HG02884 (cell line): ENCODE data around the gene TTC28.
"Not testable (repeated sequence)": the region's sequence is repeated elsewhere in the genome, so short reads cannot be mapped to it uniquely, and the experiment has no call there.

ENCODE experiments used
- ATAC-seq: cut with Tn5 transposase; IDR thresholded peaks from one replicate; pipeline ENCODE4 v1.9.1; 2021; ENCODE audit warnings: mild to moderate bottlenecking, moderate library complexity; ENCODE audit not compliant: unreplicated experiment

The TTC28 gene

DNA sequence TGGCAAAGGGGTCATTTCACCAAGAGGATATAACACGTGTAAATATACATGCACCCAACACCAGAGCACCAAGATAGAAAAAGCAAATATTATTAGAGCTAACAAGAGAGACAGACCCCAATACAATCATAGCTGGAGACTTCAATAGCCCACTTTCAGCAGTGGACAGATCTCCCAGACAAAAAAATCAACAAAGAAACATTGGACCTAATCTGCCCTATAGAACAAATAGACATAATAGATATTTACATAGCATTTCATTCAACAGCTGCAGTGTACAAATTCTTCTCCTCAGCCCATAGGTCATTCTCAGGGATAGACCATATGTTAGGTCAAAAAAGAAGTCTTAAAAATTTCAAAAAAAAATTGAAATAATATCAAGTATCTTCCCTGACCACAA lies 312.8 kb downstream of the TTC28 start:
- no peak for ATAC-seq

DNA sequence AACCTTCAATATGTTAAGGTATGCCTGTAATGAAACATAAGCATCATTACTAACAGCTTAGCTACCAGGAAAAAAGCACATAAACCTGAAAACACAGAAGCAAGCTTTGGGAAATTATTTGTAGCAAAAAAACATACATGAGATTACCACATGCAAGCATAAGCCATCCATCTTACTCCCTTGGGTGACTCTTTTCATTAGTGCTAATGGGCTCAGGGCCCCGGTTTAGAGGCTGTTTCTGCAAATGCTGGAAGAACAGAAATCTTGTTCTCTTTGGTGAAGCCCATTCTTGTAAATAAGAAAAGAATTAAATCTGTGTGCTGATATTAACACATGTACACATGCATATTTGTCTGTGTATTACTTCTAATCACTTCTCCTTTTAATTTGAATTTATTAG lies 314.3 kb downstream of the TTC28 start:
- no peak for ATAC-seq

DNA sequence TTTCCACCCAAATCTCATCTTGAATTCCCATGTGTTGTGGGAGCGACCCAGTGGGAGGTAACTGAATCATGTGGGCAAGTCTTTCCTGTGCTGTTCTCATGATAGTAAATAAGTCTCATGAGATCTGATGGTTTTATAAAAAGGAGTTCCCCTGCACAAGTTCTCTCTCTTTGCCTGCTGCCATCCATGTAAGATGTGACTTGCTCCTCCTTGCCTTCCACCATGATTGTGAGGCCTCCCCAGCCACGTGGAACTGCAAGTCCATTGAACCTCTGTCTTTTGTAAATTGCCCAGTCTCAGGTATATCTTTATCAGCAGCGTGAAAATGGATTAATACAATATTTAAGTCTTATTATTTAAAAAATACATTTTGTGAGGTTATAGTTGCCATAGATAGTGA lies 315.5 kb downstream of the TTC28 start:
- ATAC-seq: not testable (repeated sequence)

DNA sequence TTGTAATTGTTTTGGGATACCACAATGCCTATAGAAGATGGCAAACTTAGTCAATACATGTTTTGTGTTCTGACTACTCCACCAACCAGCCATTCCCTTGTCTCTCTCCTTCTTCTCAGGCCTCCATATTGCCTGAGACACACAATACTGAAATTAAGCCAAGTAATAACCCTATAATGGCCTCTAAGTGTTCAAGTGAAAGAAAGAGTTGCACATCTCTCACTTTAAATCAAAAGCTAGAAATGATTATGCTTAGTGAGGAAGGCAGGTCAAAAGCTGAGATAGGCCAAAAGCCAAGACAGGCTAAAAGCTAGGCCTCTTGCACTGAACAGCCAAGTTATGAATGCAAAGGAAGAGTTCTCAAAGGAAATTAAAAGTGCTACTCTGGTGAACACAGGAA lies 318.7 kb downstream of the TTC28 start:
- ATAC-seq: no peak

- no peak for ATAC-seq
Measured at GRCh38 chr22:28358312-28358711, 321.3 kb downstream of the TTC28 start.

DNA sequence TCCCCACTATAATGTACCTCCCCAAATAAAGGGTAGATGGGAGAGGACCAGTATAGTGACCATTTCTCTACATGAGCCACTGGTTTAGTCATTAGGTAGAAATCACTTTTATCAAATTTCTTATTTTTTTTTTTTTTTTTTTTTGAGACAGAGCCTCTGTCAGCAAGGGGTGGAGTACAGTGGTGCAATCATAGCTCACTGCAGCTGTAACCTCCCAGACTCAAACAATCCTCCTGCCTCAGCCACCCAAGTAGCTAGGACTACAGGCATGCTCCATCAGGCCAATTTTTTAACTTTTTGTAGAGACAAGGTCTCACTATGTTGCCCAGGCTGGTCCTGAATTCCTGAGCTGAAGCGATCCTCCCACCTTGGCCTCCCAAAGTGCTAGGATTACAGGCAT lies 322.4 kb downstream of the TTC28 start:
- ATAC-seq: no peak

GRCh38 chr22:28351476-28351875 lies 328.2 kb downstream of the TTC28 start:
- no peak for ATAC-seq

DNA sequence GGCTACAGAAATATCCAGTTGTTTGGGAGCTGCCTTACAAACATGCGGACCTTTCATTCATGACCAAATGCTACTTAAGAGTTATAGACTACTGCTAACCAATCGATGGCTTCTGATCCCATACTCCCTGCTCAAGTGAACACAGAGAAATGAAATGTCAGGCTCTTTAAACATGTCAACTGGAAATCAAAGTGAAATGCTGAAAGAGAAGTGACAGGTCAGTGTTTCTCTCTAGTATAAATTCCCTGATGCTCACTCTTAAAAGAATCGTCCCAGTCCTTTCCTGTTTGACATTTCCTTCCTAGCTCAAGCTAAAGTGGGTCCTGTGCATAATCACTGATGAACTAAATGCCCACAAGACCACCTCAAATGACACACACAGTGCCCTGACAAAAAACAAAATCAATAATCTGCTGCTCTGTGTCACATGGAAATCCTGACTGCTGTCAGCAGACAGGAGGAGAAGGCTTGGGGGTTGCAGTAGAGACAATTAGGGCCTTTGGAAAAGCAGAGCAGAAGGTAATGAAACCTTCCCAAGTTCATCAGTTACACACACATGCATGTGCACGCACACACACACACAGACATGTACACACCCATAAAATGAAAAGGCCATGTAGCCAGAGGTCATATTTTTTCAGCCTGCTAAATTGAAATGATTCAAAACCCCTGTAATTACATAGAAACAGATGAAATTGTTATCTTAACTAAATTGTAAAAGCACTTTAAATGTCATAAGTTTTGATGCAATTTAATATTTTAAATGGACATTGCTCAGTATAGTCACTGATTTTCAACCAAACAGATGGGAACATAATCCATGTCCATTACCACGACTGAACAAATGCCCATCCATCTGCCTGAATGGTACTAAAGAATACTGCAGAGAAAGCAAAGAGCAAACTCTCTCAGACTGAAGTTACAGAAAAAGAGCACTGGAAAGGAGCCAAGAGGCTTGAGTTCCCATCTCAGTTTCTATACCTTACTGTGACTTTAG lies 330.7 kb downstream of the TTC28 start:
- ATAC-seq: no peak

- ATAC-seq: no peak
Measured at GRCh38 chr22:28346308-28346707, 333.3 kb downstream of the TTC28 start.

DNA sequence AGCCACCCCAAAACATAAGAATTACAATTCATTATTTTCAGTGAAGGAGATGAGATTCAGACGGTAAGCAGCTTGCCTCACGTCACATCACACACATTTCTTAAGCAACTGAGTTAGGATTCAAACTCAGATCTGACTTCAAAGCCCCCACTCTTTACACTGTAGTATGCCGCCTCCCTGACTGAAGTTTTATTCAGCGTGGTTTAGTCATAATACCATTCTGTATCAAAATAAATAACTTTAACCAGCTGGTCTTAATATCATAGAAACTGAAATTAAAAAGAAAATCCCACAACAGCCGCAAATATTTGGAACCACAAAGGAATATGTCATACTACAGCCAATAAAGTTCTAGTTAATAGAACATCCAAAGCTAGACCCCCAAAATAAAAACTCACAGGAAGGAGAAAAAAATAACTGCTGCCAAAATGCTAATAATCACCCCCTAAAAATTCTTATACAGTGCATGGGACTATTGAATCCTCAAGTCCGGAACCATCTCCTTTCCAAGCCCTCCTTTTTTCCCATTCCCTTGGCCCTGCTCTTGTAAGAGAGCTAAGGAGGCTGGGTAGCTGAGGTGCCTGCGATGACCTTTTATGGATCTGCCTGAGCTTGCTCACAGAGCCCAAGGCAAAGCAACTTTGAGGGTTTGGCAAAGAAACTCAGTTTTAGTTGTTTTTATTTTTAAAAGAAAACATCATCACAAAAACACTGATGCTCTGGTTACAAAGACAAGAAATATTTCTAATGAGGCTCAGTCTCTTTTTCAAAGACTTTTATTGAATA lies 334.5 kb downstream of the TTC28 start:
- ATAC-seq: no peak

DNA sequence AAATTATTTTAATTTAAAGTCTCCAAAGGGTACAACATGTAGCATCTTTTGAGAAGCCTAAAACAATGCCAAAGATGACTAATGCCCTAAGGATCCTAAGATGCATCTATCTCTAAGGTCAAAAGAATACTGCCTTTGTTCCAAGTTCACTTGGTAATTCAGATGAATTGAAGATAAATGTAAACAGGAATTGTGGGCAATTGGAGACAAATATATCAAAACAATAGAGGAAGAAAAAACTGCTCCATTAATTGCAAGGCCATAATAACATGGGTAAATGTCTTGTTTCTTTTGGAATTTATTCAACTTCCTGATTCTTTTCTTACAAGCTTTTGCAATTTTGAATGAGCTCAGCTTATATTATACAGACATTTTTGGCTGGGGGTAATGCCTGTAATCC lies 338.6 kb downstream of the TTC28 start:
- ATAC-seq: no peak

DNA sequence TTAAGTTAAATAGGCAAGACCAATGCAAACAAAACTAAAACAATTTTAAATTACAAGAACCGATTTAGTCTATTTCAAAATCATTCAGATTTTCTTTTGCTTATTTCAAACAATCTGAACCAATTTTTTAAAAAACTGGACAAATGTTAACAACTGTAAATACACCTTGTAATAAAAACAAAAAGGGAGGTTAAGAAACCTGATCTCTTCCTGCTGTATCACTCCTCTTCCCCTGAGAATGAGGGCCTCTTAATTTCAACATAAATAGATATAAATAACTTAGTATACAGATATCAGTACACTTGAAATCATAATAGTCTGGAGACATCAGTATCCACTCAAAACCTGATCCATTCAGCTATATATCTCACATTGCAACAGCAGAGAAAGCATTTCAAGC lies 346.6 kb downstream of the TTC28 start:
- no peak for ATAC-seq

DNA sequence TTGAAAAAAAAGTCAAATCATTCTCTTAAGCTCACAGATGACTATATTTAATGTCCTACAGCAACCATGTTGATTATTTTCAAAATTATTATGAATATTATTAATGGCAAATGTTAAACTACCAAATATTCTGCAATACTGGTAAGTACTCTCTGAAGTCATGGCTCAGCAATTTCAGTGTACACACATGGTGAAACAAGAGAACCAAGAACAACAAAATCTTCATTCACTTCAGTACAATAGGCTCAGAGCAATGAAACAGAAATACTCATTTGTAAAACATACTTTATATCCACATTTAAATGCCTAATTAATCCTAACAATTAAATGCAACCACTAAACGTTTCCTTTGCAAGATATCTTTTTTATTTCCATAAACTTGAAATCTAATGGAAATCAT lies 347.2 kb downstream of the TTC28 start:
- no peak for ATAC-seq

GRCh38 chr22:28331695-28332094 lies 347.9 kb downstream of the TTC28 start:
- no peak for ATAC-seq

- no peak for ATAC-seq
Measured at GRCh38 chr22:28329186-28330073, 350.2 kb downstream of the TTC28 start.

DNA sequence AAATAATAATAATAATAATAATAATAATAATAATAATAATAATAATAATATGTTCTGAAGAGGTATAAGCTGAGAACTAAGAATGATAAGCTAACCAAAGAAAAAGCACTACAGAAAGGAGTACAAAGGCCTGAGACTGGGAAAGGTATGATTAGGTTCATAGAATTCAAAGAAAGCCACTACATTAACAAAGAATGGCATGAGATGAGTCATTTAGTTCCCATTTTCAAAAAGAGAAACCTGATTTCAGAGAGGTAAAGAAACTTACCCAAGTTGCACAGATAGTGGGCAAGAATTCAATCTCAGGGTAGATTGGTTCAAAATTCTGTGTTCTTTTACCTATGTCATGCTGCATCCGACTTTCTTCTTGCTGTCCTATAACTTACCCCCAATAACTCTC lies 350.9 kb downstream of the TTC28 start:
- ATAC-seq: no peak

GRCh38 chr22:28316014-28316413 lies 363.6 kb downstream of the TTC28 start:
- ATAC-seq: no peak

- no peak for ATAC-seq
Measured at GRCh38 chr22:28314959-28315358, 364.7 kb downstream of the TTC28 start.

- no peak for ATAC-seq
Measured at GRCh38 chr22:28310299-28310698, 369.3 kb downstream of the TTC28 start.

DNA sequence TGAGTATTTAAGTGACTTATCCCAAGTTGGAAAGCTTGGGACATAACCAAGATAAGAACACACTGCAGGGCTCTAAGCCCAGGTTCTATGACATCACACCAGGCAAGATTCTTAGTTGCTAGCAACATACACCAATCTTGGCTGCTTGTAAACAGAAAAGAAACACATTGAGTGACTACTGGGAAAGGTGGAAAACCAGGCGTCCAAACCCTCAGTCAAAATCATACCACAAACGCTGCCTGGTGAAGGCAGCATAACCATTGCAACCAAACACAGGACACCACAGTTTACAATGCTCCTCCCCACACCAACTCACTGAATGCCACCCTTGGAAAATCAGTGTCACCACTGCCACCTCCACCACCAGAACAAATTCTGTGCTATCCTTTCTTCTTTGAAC lies 379.9 kb downstream of the TTC28 start:
- ATAC-seq: no peak

DNA sequence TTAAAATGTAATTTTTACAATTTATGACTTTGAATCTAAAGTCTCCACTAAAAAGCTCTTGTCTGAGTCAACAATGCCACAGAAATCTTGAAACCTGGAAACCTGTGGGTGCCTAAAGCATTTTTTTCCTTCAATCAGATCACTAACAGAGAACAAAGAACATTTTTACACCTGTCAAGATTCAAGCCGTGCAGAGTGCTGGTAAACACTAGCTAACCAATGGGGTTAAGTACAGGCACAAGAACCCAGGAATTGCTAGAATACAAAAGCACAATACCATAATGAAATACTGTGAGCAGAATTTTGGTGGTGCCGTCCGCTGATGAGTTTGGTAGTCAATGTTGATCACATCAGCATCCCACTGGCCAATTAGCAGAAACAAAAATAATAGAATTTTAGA lies 380.3 kb downstream of the TTC28 start:
- ATAC-seq: no peak
